IPS-18a (cell line): ENCODE measurements around the gene THAP7.
"Not testable (repeated sequence)": the region's sequence is repeated elsewhere in the genome, so short reads cannot be mapped to it uniquely, and the experiment has no call there.

Source experiments
- H3K27ac ChIP-seq: one replicate; pipeline ENCODE4 v1.5.1; 2013; ENCODE audit warnings: low read length
- H3K27me3 ChIP-seq: one replicate; pipeline ENCODE4 v1.6.1; 2013; ENCODE audit warnings: mild to moderate bottlenecking, low read length; ENCODE audit not compliant: control insufficient read depth, insufficient read depth
- H3K36me3 ChIP-seq: one replicate; pipeline ENCODE4 v1.6.1; 2013; ENCODE audit warnings: low read depth, low read length; ENCODE audit not compliant: control insufficient read depth
- H3K4me1 ChIP-seq: one replicate; pipeline ENCODE4 v1.6.1; 2013; ENCODE audit warnings: low read depth, low read length; ENCODE audit not compliant: control insufficient read depth
- H3K4me3 ChIP-seq: one replicate; pipeline ENCODE4 v1.5.1; 2013; ENCODE audit warnings: low read length
- H3K9ac ChIP-seq: one replicate; pipeline ENCODE4 v1.6.1; 2013; ENCODE audit warnings: mild to moderate bottlenecking, low read length, moderate library complexity
- H3K9me3 ChIP-seq: one replicate; pipeline ENCODE4 v1.6.1; 2013; ENCODE audit warnings: low read depth, low read length; ENCODE audit not compliant: control insufficient read depth

THAP7 gene

GRCh38 chr22:21042978-21043859, 41.3 kb upstream of the THAP7 start:
- Histone ChIP-seq H3K27me3 (no peaks in the 10 kb centered on the region), H3K9me3 (no peaks in the 10 kb centered on the region), H3K36me3 (no peaks in the 10 kb centered on the region), H3K27ac (no peak overlapping the region), H3K4me3 (no peak overlapping the region), H3K9ac (no peak overlapping the region), H3K4me1 (peaks cover 5% of the 10 kb centered on the region)

- H3K9ac ChIP-seq: no peak overlapping the region
- no peaks in the 10 kb centered on the region for H3K27me3 ChIP-seq
- H3K4me3 ChIP-seq: no peak overlapping the region
- no peak overlapping the region for H3K27ac ChIP-seq
- peaks cover 5% of the 10 kb centered on the region for H3K4me1 ChIP-seq
- H3K9me3 ChIP-seq: no peaks in the 10 kb centered on the region
- no peaks in the 10 kb centered on the region for H3K36me3 ChIP-seq
Measured at GRCh38 chr22:21041937-21042336, 40.0 kb upstream of the THAP7 start.

GRCh38 chr22:21039158-21039557, 37.2 kb upstream of the THAP7 start:
- not testable (repeated sequence) for H3K27me3 ChIP-seq, H3K4me3 ChIP-seq, H3K9me3 ChIP-seq, H3K4me1 ChIP-seq, H3K9ac ChIP-seq, H3K27ac ChIP-seq, H3K36me3 ChIP-seq

GRCh38 chr22:21038405-21038804, 36.5 kb upstream of the THAP7 start:
- Histone ChIP-seq H3K4me1 (no peaks in the 10 kb centered on the region), H3K27me3 (peaks cover 6% of the 10 kb centered on the region), H3K9ac (no peak overlapping the region), H3K27ac (no peak overlapping the region), H3K4me3 (no peak overlapping the region), H3K9me3 (no peaks in the 10 kb centered on the region), H3K36me3 (no peaks in the 10 kb centered on the region)

GRCh38 chr22:21034989-21035388, 33.1 kb upstream of the THAP7 start:
- no peak overlapping the region for H3K9ac ChIP-seq
- no peak overlapping the region for H3K4me3 ChIP-seq

GRCh38 chr22:21033895-21034294, 32.0 kb upstream of the THAP7 start:
- Histone ChIP-seq H3K4me1 (no peaks in the 10 kb centered on the region), H3K9ac (no peak overlapping the region), H3K27ac (no peak overlapping the region), H3K27me3 (peaks cover 39% of the 10 kb centered on the region), H3K9me3 (no peaks in the 10 kb centered on the region), H3K36me3 (no peaks in the 10 kb centered on the region), H3K4me3 (no peak overlapping the region)

More at GRCh38 chr22:21034989-21035388, 33.1 kb upstream of the THAP7 start:
- Histone ChIP-seq H3K9me3 (no peaks in the 10 kb centered on the region), H3K4me1 (no peaks in the 10 kb centered on the region), H3K27me3 (peaks cover 39% of the 10 kb centered on the region), H3K36me3 (no peaks in the 10 kb centered on the region), H3K27ac (no peak overlapping the region)

- H3K27me3 ChIP-seq: peaks cover 39% of the 10 kb centered on the region
- no peak overlapping the region for H3K9ac ChIP-seq
Measured at GRCh38 chr22:21032868-21033688, 31.2 kb upstream of the THAP7 start.

GRCh38 chr22:21032037-21032867, 30.3 kb upstream of the THAP7 start, which contains the start of gene SLC7A4:
Gene SLC7A4, minus strand, starts transcription at chr22:21032561. Its CDS starts 749 bp downstream, at chr22:21031812.
- Histone ChIP-seq H3K27ac (no peak within 1 kb of the TSS), H3K36me3 (no peaks in the 10 kb centered on the region), H3K27me3 (peaks cover 39% of the 10 kb centered on the region), H3K4me1 (no peaks in the 10 kb centered on the region), H3K9ac (no peak within 1 kb of the TSS), H3K4me3 (peak within 1 kb of the TSS; percentile 59), H3K9me3 (no peaks in the 10 kb centered on the region)

More at GRCh38 chr22:21032868-21033688, 31.2 kb upstream of the THAP7 start:
- no peaks in the 10 kb centered on the region for H3K9me3 ChIP-seq
- H3K27ac ChIP-seq: no peak overlapping the region
- no peaks in the 10 kb centered on the region for H3K36me3 ChIP-seq
- H3K4me1 ChIP-seq: no peaks in the 10 kb centered on the region
- H3K4me3 ChIP-seq: peak overlapping the region; percentile 59

- Histone ChIP-seq H3K4me1 (no peaks in the 10 kb centered on the region), H3K9ac (no peak overlapping the region), H3K27me3 (peaks cover 39% of the 10 kb centered on the region), H3K4me3 (peak overlapping the region; percentile 59), H3K36me3 (no peaks in the 10 kb centered on the region), H3K27ac (no peak overlapping the region), H3K9me3 (no peaks in the 10 kb centered on the region)
Measured at GRCh38 chr22:21031545-21032036, 29.7 kb upstream of the THAP7 start.

GRCh38 chr22:21030621-21031544, 29.0 kb upstream of the THAP7 start:
- Histone ChIP-seq H3K9ac (no peak overlapping the region), H3K4me1 (no peaks in the 10 kb centered on the region), H3K27me3 (peaks cover 39% of the 10 kb centered on the region), H3K9me3 (no peaks in the 10 kb centered on the region), H3K27ac (no peak overlapping the region), H3K36me3 (no peaks in the 10 kb centered on the region), H3K4me3 (no peak overlapping the region)
